Thyroid gland (tissue), 4 donors: ENCODE measurements around the gene SLC30A7.

Experiments
- CTCF ChIP-seq, 6 experiments: fragments of 200-600 bp in 3 of 6; fragments of 450-650 bp in 3 of 6; sonication (generic) in 3 of 6; IDR thresholded peaks; one replicate each; pipeline ENCODE4 v1.5.1; 2016 to 2019; ENCODE audit warnings: antibody characterized with exemption in 6 of 6, mild to moderate bottlenecking in 2 of 6, inconsistent platforms in 1 of 6, moderate library complexity in 1 of 6
- POLR2A ChIP-seq, 2 donors: fragments of 450-650 bp; IDR thresholded peaks; one replicate each; pipeline ENCODE4 v1.6.1; 2017; ENCODE audit warnings: antibody characterized with exemption in 2 of 2, mild to moderate bottlenecking in 2 of 2, moderate library complexity in 1 of 2

GRCh38 chr1:101004061-101004460 is 108.2 kb downstream of the SLC30A7 start:
- TF ChIP-seq CTCF (IDR thresholded peaks at IDR 0.05) (no peak), POLR2A (IDR thresholded peaks at IDR 0.05) (no peak)
